Cerebellar cortex (tissue), 1 donor: ENCODE measurements around the gene SPATA6L.
"Not testable (repeated sequence)": the region's sequence is repeated elsewhere in the genome, so short reads cannot be mapped to it uniquely, and the experiment has no call there.

Experiments
- DNase-seq: peaks from one replicate; pipeline ENCODE4 v3.0.0-alpha.2; 2015; ENCODE audit warnings: low spot score

The SPATA6L gene

GRCh38 chr9:4638968-4639367, 27.3 kb downstream of the SPATA6L start:
- DNase-seq, result no peak

- no peak for DNase-seq
Observed at GRCh38 chr9:4630836-4631235, 35.4 kb downstream of the SPATA6L start.

DNA sequence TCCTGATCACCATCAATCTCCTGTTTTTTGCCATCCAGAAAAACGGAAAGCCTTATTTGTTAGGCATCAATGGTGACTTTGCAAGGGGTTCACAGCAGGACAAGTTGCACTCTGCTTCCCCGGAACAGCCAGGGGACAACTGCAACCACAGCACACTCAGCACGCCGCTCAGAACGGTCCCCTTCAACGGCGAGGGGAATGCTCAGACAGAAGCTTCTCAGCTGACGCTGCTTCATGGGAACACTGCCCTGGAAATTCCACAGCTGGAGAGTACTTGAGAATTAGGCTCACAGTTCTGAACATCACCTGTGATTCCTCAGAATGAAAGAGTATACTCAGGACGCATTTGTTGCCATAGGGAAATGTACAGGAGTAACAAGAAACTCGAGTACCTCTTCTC, 44.3 kb downstream of the SPATA6L start:
- no peak for DNase-seq

GRCh38 chr9:4620881-4621555, 45.3 kb downstream of the SPATA6L start:
- no peak for DNase-seq

- no peak for DNase-seq
Observed at GRCh38 chr9:4620057-4620765, 46.1 kb downstream of the SPATA6L start.

DNA sequence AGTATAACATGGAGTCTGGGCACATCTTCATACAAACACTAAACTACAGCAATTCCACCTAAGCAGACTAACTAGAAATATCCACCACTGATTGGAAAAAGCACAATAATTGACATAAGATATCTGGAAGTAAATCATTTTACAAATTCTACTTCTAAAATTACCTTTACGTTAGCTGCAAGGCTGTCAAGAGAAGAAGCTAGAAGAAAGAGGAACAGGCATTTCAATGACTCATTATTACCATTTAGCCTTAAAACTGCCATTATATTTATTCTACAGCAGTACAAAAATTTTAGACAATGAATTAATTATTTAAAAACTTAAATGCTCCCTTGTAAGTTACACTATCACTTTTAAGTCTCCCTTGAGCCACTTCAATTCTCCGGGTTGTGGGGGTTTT, 47.6 kb downstream of the SPATA6L start:
- no peak for DNase-seq

DNA sequence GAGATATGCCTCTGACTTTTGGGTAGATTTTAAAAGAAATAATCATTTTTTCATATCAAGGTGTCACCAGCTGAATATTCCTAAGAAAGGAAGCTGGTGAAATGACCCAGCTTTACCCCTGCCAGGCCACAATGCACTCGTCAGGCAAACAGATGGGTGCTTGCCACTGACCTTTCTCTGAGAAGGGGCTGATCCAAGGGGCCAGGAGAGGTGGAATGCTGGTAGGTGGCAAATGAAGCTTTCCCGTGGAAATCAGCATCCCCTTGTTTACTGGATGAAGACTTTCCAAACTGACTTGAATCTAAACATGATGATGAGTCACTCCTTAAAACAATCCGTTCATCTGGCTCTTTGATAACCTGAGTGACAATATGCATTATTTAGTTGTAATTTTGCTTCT, 48.5 kb downstream of the SPATA6L start:
- no peak for DNase-seq

GRCh38 chr9:4615778-4616177, 50.5 kb downstream of the SPATA6L start:
- no peak for DNase-seq

- DNase-seq, result no peak
Observed at GRCh38 chr9:4615251-4615650, 51.0 kb downstream of the SPATA6L start.

- no peak for DNase-seq
Observed at GRCh38 chr9:4614627-4615026, 51.7 kb downstream of the SPATA6L start.

GRCh38 chr9:4606033-4606432, 60.2 kb downstream of the SPATA6L start:
- DNase-seq, result not testable (repeated sequence)

DNA sequence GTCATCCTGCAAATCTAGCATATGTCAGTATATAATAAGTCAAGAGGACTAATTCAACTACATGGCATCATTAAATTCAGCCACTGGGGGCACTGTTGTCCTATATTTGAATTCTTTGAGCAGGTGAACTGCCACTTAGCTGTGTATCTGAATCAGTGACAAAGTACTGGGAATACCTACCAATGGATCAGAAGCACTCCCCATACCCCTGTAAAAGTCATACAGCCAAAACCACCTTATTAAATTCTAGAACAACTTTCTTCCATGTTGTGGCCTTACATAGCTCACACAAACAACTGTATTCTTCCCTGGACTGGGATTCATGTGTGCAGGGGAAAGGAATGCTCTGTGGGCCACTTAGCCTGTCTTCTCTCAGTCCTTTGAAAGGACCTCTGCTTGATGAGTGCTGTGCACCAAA, 61.6 kb downstream of the SPATA6L start:
- DNase-seq, result peak; percentile 91

- DNase-seq, result no peak
Observed at GRCh38 chr9:4603830-4604229, 62.5 kb downstream of the SPATA6L start.

GRCh38 chr9:4600368-4600767, 65.9 kb downstream of the SPATA6L start:
- no peak for DNase-seq

DNA sequence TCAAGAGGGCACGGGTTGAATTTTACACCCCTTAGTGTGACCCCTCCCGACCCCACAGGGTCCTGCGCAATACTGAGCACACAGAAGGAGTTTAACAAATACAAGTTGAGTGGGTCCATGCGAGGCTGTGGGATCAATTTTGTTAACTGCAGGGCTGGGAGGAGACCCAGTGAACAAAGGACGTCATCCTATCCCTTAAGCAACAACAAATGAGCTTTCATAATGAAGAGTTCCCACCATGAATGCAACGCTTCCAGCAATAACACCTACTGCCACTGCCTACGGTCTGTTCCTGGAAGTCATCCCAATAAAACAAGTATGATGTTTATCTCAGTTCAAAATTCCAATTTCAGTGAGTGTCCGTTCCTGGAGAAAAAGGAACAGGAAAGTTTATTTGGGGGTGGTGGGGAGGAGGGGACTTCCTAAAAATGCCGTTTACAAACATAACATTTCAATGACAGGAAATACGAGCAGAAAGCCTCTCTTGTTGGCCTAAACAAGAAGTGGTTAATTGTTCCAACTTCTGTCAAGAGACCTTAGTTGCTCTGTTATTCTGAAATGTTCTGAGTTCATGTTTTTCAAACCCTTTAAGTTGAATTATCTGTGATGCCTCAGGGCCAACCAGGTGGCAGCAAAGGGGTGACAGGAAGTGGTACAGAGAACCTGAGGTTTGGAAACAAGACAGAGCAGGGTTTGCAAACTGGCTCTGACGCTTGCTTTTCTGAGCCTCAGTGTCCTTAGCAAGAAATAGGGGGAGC, 69.9 kb downstream of the SPATA6L start:
- no peak for DNase-seq

- DNase-seq, result no peak
Observed at GRCh38 chr9:4594994-4595393, 71.3 kb downstream of the SPATA6L start.

GRCh38 chr9:4594545-4594944, 71.7 kb downstream of the SPATA6L start:
- DNase-seq, result no peak

DNA sequence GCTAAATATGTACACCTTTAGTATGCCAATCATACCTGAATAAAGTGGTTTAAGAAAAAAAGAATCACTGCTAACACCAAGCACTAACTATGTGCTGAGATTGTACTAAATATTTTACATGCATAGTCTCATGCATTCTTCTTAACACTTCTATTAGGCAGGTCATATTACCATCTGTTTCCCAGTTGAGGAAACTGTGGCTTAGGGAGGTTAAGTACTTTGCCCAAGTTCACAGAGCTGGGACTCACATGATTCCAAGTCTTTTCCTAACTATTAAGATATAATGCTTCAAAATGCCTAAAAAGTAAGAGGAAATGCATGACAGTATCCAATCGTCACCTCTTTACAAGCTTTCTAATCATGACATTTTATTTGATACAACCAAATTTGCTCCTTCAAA, 73.4 kb downstream of the SPATA6L start:
- DNase-seq, result no peak

- no peak for DNase-seq
Observed at GRCh38 chr9:4592295-4592694, 74.0 kb downstream of the SPATA6L start.

DNA sequence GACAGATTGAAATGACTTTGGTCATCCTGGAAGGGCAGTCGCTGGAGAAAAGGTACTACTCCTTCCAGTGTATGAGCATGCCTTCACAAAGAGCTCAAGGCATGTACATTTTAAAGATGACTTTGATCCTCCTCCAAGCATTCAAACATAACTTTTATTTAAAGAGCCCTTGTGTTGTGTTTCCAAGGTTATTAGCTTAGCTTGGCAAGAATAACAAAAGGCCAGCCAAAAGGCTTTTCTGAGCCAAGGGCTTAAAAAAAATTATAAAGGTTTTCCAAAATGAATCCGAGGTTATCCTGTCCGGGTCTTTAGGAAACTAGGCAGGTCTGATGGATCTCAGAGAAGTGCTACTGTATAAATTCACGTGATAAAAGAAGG, 75.2 kb downstream of the SPATA6L start:
- DNase-seq, result no peak

DNA sequence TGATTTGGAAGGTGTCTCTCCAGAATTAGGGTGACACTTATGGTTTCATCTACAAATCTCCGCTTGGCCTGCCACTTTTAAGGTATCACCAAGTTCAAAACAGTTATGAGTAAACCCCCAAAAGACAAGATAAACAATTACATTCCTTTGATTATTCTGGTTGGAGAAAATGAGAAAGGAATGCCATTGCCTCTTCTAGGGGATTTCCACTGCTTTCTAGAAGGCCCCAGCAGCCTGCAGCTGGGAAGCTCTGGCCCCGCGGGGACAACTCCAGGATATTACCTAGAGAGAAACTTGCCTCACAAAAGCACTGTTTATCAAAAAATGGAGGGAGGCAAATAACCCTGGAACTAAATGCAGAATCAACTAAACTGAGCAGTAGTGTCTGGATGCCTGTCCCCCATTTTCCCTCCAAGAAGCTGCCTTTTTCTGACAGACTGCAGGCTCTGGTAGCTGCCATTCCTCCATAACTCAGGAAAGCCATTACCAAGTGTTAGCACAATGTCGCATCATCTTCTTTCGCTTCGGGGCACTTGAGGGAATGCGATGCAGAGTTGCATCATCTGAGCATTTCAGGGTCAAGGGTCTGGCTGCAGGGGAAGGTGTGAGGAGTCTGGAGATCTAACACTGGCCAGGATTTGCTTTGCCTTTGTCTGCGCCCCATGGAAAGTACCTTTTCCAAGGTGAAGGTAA, 75.7 kb downstream of the SPATA6L start:
- no peak for DNase-seq

DNA sequence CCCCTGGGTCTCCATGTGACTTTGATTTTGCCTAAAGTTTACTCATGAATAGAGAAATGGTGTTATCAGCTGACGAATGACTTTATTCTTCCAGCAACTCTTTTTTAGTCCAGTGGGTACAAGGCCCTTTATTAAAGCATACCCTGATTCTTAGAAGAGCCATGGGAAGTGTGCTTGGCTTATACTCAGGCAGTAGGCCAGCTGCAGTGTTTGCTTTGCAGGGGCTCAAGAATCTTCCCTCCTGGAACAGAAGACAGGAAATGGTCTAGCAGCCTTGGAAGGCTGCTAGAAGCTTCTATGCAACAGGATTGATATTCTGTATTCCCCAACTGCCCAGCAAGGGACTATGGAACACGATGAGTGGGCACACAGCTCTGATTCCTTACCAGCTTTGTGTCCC, 77.6 kb downstream of the SPATA6L start:
- DNase-seq, result no peak

GRCh38 chr9:4585135-4585534, 81.1 kb downstream of the SPATA6L start:
- DNase-seq, result no peak
